Bronchial epithelial cell (primary cell): Measurements from ENCODE around the gene LTA. TPM values are rescaled to one million over a fixed set of nuclear protein-coding genes. Genes with fewer than 3 reads are reported as not detected.

Source experiments
- DNase-seq: peaks from one replicate; pipeline ENCODE4 v3.0.0-alpha.2; 2010; ENCODE audit warnings: low read depth
- FAIRE-seq: peaks from 2 replicates; lab custom pipeline; 2011; peaks lifted over from hg19 to GRCh38; lab: Jason Lieb, UNC
- H3K27me3 ChIP-seq: 2 replicates; pipeline ENCODE4 v1.5.1; 2011; ENCODE audit warnings: low read length; ENCODE audit not compliant: control insufficient read depth, insufficient read depth
- H3K36me3 ChIP-seq: 2 replicates; pipeline ENCODE4 v1.5.1; 2011; ENCODE audit warnings: low read length; ENCODE audit not compliant: control insufficient read depth, insufficient read depth
- H3K4me3 ChIP-seq: 2 replicates; pipeline ENCODE4 v1.5.1; 2011; ENCODE audit warnings: mild to moderate bottlenecking, low read depth, low read length, control low read depth
- total RNA-seq: library from RNA; depleted of rRNA; stranded (reverse); fragments of >200 nt; gene quantifications from 2 replicates; pipeline ENCODE4 v1.2.1, GENCODE V29; 2014
- TF ChIP-seq, protein P1 (sequence below): IDR thresholded peaks from 2 replicates; pipeline ENCODE4 v1.5.1; 2011; ENCODE audit warnings: mild to moderate bottlenecking, moderate library complexity, low read length, control low read depth, inconsistent platforms; ENCODE audit not compliant: insufficient read depth, severe bottlenecking

LTA gene
- total RNA-seq, 1 donor from 2014 or later = not detected

DNA sequence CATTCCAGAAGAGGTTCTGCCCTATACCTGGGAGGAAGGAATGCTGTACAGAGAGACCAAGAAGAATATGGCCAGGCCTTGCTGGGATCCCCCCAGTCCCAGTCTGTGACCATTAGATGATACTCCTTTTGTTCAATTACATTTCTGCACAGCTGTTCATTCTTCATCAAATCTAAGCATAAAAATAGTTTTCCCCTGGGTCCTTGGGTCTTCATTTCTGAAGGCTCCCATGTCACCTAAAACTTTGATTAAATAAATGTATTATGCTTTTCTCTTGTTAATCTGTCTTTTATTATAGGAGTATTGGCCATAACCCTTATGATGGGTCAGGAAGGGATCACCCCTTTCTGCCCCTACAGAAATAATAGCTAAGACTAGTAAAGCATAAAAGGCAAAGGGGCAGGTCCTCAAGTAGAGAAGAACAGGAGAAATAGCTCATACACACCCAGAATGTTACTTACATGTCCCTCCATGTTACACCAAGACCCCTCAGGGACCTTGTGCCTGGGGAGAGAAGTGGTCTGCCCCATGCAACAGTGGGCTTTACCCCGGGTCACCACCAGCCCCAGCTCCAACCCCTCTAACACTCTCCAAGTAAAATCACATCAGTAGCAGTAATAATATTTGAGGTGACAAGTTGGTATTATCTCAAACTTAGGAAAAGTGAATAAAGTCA, 2.1 kb upstream of the LTA start:
- Histone ChIP-seq H3K4me3 (no peak overlapping the region), H3K27me3 (no peaks in the 10 kb centered on the region), H3K36me3 (no peaks in the 10 kb centered on the region)
- FAIRE-seq (no peak), DNase-seq (no peak)
- TF ChIP-seq, protein P1, sequence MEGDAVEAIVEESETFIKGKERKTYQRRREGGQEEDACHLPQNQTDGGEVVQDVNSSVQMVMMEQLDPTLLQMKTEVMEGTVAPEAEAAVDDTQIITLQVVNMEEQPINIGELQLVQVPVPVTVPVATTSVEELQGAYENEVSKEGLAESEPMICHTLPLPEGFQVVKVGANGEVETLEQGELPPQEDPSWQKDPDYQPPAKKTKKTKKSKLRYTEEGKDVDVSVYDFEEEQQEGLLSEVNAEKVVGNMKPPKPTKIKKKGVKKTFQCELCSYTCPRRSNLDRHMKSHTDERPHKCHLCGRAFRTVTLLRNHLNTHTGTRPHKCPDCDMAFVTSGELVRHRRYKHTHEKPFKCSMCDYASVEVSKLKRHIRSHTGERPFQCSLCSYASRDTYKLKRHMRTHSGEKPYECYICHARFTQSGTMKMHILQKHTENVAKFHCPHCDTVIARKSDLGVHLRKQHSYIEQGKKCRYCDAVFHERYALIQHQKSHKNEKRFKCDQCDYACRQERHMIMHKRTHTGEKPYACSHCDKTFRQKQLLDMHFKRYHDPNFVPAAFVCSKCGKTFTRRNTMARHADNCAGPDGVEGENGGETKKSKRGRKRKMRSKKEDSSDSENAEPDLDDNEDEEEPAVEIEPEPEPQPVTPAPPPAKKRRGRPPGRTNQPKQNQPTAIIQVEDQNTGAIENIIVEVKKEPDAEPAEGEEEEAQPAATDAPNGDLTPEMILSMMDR = no peak

DNA sequence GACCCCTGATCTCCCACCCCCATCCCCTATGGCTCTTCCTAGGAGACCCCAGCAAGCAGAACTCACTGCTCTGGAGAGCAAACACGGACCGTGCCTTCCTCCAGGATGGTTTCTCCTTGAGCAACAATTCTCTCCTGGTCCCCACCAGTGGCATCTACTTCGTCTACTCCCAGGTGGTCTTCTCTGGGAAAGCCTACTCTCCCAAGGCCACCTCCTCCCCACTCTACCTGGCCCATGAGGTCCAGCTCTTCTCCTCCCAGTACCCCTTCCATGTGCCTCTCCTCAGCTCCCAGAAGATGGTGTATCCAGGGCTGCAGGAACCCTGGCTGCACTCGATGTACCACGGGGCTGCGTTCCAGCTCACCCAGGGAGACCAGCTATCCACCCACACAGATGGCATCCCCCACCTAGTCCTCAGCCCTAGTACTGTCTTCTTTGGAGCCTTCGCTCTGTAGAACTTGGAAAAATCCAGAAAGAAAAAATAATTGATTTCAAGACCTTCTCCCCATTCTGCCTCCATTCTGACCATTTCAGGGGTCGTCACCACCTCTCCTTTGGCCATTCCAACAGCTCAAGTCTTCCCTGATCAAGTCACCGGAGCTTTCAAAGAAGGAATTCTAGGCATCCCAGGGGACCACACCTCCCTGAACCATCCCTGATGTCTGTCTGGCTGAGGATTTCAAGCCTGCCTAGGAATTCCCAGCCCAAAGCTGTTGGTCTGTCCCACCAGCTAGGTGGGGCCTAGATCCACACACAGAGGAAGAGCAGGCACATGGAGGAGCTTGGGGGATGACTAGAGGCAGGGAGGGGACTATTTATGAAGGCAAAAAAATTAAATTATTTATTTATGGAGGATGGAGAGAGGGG, 1.4 kb downstream of the LTA start:
- TF ChIP-seq, protein P1 = no peak
- no peak overlapping the region for H3K4me3 ChIP-seq
- FAIRE-seq = no peak
- no peaks in the 10 kb centered on the region for H3K36me3 ChIP-seq
- no peaks in the 10 kb centered on the region for H3K27me3 ChIP-seq
- no peak for DNase-seq

DNA sequence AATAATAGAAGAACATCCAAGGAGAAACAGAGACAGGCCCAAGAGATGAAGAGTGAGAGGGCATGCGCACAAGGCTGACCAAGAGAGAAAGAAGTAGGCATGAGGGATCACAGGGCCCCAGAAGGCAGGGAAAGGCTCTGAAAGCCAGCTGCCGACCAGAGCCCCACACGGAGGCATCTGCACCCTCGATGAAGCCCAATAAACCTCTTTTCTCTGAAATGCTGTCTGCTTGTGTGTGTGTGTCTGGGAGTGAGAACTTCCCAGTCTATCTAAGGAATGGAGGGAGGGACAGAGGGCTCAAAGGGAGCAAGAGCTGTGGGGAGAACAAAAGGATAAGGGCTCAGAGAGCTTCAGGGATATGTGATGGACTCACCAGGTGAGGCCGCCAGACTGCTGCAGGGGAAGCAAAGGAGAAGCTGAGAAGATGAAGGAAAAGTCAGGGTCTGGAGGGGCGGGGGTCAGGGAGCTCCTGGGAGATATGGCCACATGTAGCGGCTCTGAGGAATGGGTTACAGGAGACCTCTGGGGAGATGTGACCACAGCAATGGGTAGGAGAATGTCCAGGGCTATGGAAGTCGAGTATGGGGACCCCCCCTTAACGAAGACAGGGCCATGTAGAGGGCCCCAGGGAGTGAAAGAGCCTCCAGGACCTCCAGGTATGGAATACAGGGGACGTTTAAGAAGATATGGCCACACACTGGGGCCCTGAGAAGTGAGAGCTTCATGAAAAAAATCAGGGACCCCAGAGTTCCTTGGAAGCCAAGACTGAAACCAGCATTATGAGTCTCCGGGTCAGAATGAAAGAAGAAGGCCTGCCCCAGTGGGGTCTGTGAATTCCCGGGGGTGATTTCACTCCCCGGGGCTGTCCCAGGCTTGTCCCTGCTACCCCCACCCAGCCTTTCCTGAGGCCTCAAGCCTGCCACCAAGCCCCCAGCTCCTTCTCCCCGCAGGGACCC, 2.3 kb downstream of the LTA start:
- FAIRE-seq = no peak
- H3K4me3 ChIP-seq = no peak overlapping the region
- TF ChIP-seq, protein P1 = no peak

DNA sequence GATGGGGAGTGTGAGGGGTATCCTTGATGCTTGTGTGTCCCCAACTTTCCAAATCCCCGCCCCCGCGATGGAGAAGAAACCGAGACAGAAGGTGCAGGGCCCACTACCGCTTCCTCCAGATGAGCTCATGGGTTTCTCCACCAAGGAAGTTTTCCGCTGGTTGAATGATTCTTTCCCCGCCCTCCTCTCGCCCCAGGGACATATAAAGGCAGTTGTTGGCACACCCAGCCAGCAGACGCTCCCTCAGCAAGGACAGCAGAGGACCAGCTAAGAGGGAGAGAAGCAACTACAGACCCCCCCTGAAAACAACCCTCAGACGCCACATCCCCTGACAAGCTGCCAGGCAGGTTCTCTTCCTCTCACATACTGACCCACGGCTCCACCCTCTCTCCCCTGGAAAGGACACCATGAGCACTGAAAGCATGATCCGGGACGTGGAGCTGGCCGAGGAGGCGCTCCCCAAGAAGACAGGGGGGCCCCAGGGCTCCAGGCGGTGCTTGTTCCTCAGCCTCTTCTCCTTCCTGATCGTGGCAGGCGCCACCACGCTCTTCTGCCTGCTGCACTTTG, 3.3 kb downstream of the LTA start, which contains the start of gene TNF:
TSS of gene TNF (plus strand) at position 231 of the 567 bp plus-strand sequence. CDS start at position 408, 177 bp downstream.
- Histone ChIP-seq H3K4me3 (no peak within 1 kb of the TSS), H3K27me3 (no peaks in the 10 kb centered on the region), H3K36me3 (no peaks in the 10 kb centered on the region)
- DNase-seq = peak; percentile 17
- no peak for FAIRE-seq
- TF ChIP-seq, protein P1 = no peak

More for the DNA sequence above, 2.3 kb downstream of the LTA start:
- Histone ChIP-seq H3K27me3 (no peaks in the 10 kb centered on the region), H3K36me3 (no peaks in the 10 kb centered on the region)
- no peak for DNase-seq
